K562 (cell line): ENCODE results near the gene HOXB6. TPM values are rescaled to one million over a fixed set of nuclear protein-coding genes. Genes with fewer than 3 reads are reported as not detected.

ENCODE experiments used
- NFE2 ChIP-seq: IDR thresholded peaks from 2 replicates; pipeline ENCODE4 v1.6.1; 2014; ENCODE audit warnings: antibody characterized with exemption, low read depth
- NRF1 ChIP-seq, 2 experiments: fragments of 450-650 bp; IDR thresholded peaks in 1 of 2; conservative IDR thresholded peaks in 1 of 2; 2 replicates each; pipeline ENCODE4 v1.6.1; 2014; ENCODE audit warnings: mild to moderate bottlenecking in 2 of 2
- RCOR1 ChIP-seq, 2 experiments: IDR thresholded peaks; 2 replicates each; pipeline ENCODE4 v1.6.1; 2012; ENCODE audit warnings: low read depth in 2 of 2, low read length in 2 of 2, borderline replicate concordance in 1 of 2, improper control_type of control experiment in 1 of 2
- RUNX1 ChIP-seq: sonication (generic); IDR thresholded peaks from 2 replicates; pipeline ENCODE4 v1.6.1; 2016; ENCODE audit warnings: antibody characterized with exemption, low read depth
- SIN3A ChIP-seq, 2 experiments: fragments of 150-350 bp in 1 of 2; IDR thresholded peaks; 2 replicates each; pipeline ENCODE4 v1.6.1; 2011 to 2016; ENCODE audit warnings: borderline replicate concordance in 2 of 2, low read depth in 2 of 2, low read length in 2 of 2, mild to moderate bottlenecking in 2 of 2, moderate library complexity in 2 of 2; ENCODE audit not compliant: control insufficient read depth in 1 of 2
- YY1 ChIP-seq, 3 experiments: IDR thresholded peaks; 2 replicates each; pipeline ENCODE4 v1.6.1; 2011; ENCODE audit warnings: low read length in 2 of 3, mild to moderate bottlenecking in 2 of 3, moderate library complexity in 2 of 3, borderline replicate concordance in 1 of 3, control low read depth in 1 of 3, low read depth in 1 of 3; ENCODE audit not compliant: insufficient read depth in 3 of 3, insufficient replicate concordance in 2 of 3, control insufficient read depth in 1 of 3, insufficient read length in 1 of 3; ENCODE audit errors: extremely low read depth in 1 of 3
- ZBTB1 ChIP-seq: sonication (generic); formaldehyde crosslinking; IDR thresholded peaks from 2 replicates; pipeline ENCODE4 v1.8.1; 2023; ENCODE audit warnings: missing genetic modification reagents, low read depth, mild to moderate bottlenecking, borderline replicate concordance
- ZFP30 ChIP-seq: fragments of 250-450 bp; sonication (Bioruptor Pico); IDR thresholded peaks from 2 replicates; pipeline ENCODE4 v1.8.0; 2022; ENCODE audit warnings: moderate library complexity, mild to moderate bottlenecking, inconsistent platforms, borderline replicate concordance
- ZNF282 ChIP-seq: sonication (generic); formaldehyde crosslinking; IDR thresholded peaks from 2 replicates; pipeline ENCODE4 v1.8.1; 2023; ENCODE audit warnings: missing genetic modification reagents
- ZNF408 ChIP-seq: fragments of 250-450 bp; sonication (Bioruptor Pico); IDR thresholded peaks from 2 replicates; pipeline ENCODE4 v1.4.0; 2020; ENCODE audit warnings: low read depth, mild to moderate bottlenecking, moderate library complexity
- ZNF766 ChIP-seq: fragments of 200-800 bp; sonication (Bioruptor generic); conservative IDR thresholded peaks from 2 replicates; pipeline ENCODE4 v1.6.1; 2016; ENCODE audit warnings: missing genetic modification characterization, missing compliant biosample characterization
- polyA plus RNA-seq, 8 experiments: library from polyadenylated mRNA; depleted of rRNA in 4 of 8; stranded (reverse) in 5 of 8; unstranded in 3 of 8; fragments of >200 nt; fragmentation: Nextera tagmentation in 2 of 8; fragmentation: Illumina TruSeq in 1 of 8; extraction: Ambion mirVana in 2 of 8; extraction: Trizol in 1 of 8; gene quantifications; 2 replicates each; pipeline versions ENCODE4 v1.2.1 to v1.2.3, GENCODE V29; 2011 to 2014; ENCODE audit warnings: inconsistent platforms in 1 of 8, missing spikeins in 1 of 8
- total RNA-seq, 7 experiments: library from RNA; depleted of rRNA in 6 of 7; stranded (reverse); fragments of >200 nt in 6 of 7; fragmentation: Illumina TruSeq in 2 of 7; extraction: Trizol in 2 of 7; gene quantifications; 2 replicates each; pipeline versions ENCODE4 v1.2.1 to v1.2.3, GENCODE V29; 2011 to 2021; ENCODE audit warnings: low replicate concordance in 1 of 7
- TF ChIP-seq, protein P1 (sequence below), 3 experiments: fragments of 200-800 bp in 1 of 3; fragments of 250-450 bp in 1 of 3; fragments of 450-650 bp in 1 of 3; sonication (Bioruptor Pico) in 1 of 3; sonication (Bioruptor generic) in 1 of 3; formaldehyde crosslinking in 1 of 3; IDR thresholded peaks; 2 replicates each; pipeline versions ENCODE4 v1.6.1 to v1.8.0; 2016 to 2022; ENCODE audit warnings: mild to moderate bottlenecking in 2 of 3, missing genetic modification characterization in 2 of 3, missing compliant biosample characterization in 1 of 3, moderate library complexity in 1 of 3
- TF ChIP-seq, protein P2 (sequence below): sonication (generic); formaldehyde crosslinking; IDR thresholded peaks from 2 replicates; pipeline ENCODE4 v1.8.0; 2022; ENCODE audit warnings: mild to moderate bottlenecking, missing genetic modification reagents
- TF ChIP-seq, protein P3 (sequence below): fragments of 250-450 bp; sonication (Bioruptor Pico); IDR thresholded peaks from 2 replicates; pipeline ENCODE4 v1.5.0; 2020; ENCODE audit warnings: mild to moderate bottlenecking, borderline replicate concordance
- TF ChIP-seq, protein P4 (sequence below): fragments of 200-800 bp; sonication (Bioruptor generic); IDR thresholded peaks from 2 replicates; pipeline ENCODE4 v1.6.1; 2017; ENCODE audit warnings: missing genetic modification characterization, missing compliant biosample characterization

Gene HOXB6
- total and polyA plus RNA-seq, 9 of the 15 experiments (the other 6 are each of a cell fraction or from before 2014, with no cell fraction given), result 1.2 to 14.8 (median 4.9) TPM

DNA sequence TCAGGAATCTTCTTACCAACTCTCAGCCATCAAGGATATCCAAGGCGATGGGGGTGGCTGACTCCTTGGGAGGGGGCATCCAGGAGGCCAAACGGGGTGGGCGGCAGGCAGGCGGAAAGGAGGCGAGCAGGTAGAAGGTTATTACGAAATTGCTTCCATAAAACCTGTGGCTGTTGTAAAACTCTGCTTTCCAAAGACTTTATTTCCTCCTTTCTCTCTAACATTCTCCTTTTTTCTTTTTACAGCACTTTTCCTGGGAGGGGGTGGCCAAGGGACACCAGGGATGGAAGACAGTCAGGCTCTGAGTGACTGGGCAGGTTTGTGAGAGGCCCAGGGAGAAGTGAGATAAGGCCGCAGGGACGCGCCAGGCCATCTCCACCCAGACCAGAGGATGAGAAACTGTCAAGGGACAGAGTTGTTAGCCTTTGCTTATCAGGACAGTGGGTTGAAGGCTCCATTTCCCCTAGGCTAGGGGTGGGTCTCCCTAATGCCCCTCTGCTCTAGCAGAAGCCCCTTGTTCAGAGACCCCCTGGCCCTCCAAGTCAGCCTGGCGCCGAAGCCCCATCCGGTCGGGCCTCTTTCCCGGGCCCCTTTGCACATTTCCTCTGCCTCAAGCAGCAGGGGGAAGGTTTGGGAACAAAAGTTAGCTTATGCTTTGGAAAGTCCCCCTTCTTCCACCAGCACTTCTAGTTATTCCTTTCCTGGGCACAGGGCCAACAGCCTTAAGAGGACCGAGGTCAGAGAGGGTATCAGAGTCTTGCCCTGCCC is 26.3 kb upstream of the HOXB6 start (continued):
- TF ChIP-seq ZNF282 (no peak), NFE2 (peak; percentile 98), SIN3A (IDR thresholded peaks at IDR 0.05; ENCODE audit: borderline replicate concordance in 2 of 2, control insufficient read depth in 1 of 2, low read depth in 2 of 2, low read length in 2 of 2) (0 out of 4 replicates have a peak, but pooled peaks of 1 of the 2 experiments have one; percentile 23), ZFP30 (CRISPR knock-in tag) (no peak), ZBTB1 (CRISPR knock-in tag) (no peak), RUNX1 (no peak; the same call in 1 of the 2 replicates), ZNF766 (CRISPR knock-in tag) (peak; percentile 68), NRF1 (conservative IDR thresholded peaks at IDR 0.05 in 1 of 2, IDR thresholded peaks at IDR 0.05 in 1 of 2) (peak; percentile 45; a peak in 3 of 4 replicates), ZNF408 (no peak), YY1 (IDR thresholded peaks at IDR 0.05; ENCODE audit: borderline replicate concordance in 1 of 3, control insufficient read depth in 1 of 3, extremely low read depth in 1 of 3, insufficient read depth in 3 of 3, insufficient read length in 1 of 3, insufficient replicate concordance in 2 of 3, low read depth in 1 of 3, low read length in 2 of 3) (peak in 1 of 3 experiments; percentile 48), RCOR1 (IDR thresholded peaks at IDR 0.05; ENCODE audit: borderline replicate concordance in 1 of 2, low read depth in 2 of 2, low read length in 2 of 2) (peak in 1 of 2 experiments; percentile 96; a peak in 2 of 4 replicates)
- TF ChIP-seq, protein P1, sequence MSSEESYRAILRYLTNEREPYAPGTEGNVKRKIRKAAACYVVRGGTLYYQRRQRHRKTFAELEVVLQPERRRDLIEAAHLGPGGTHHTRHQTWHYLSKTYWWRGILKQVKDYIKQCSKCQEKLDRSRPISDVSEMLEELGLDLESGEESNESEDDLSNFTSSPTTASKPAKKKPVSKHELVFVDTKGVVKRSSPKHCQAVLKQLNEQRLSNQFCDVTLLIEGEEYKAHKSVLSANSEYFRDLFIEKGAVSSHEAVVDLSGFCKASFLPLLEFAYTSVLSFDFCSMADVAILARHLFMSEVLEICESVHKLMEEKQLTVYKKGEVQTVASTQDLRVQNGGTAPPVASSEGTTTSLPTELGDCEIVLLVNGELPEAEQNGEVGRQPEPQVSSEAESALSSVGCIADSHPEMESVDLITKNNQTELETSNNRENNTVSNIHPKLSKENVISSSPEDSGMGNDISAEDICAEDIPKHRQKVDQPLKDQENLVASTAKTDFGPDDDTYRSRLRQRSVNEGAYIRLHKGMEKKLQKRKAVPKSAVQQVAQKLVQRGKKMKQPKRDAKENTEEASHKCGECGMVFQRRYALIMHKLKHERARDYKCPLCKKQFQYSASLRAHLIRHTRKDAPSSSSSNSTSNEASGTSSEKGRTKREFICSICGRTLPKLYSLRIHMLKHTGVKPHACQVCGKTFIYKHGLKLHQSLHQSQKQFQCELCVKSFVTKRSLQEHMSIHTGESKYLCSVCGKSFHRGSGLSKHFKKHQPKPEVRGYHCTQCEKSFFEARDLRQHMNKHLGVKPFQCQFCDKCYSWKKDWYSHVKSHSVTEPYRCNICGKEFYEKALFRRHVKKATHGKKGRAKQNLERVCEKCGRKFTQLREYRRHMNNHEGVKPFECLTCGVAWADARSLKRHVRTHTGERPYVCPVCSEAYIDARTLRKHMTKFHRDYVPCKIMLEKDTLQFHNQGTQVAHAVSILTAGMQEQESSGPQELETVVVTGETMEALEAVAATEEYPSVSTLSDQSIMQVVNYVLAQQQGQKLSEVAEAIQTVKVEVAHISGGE (CRISPR knock-in tag; IDR thresholded peaks at IDR 0.05), result peak in 1 of 3 experiments; percentile 53; a peak in 1 of 6 replicates
- TF ChIP-seq, protein P2, sequence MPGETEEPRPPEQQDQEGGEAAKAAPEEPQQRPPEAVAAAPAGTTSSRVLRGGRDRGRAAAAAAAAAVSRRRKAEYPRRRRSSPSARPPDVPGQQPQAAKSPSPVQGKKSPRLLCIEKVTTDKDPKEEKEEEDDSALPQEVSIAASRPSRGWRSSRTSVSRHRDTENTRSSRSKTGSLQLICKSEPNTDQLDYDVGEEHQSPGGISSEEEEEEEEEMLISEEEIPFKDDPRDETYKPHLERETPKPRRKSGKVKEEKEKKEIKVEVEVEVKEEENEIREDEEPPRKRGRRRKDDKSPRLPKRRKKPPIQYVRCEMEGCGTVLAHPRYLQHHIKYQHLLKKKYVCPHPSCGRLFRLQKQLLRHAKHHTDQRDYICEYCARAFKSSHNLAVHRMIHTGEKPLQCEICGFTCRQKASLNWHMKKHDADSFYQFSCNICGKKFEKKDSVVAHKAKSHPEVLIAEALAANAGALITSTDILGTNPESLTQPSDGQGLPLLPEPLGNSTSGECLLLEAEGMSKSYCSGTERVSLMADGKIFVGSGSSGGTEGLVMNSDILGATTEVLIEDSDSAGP (CRISPR knock-in tag), result no peak
- TF ChIP-seq, protein P3, sequence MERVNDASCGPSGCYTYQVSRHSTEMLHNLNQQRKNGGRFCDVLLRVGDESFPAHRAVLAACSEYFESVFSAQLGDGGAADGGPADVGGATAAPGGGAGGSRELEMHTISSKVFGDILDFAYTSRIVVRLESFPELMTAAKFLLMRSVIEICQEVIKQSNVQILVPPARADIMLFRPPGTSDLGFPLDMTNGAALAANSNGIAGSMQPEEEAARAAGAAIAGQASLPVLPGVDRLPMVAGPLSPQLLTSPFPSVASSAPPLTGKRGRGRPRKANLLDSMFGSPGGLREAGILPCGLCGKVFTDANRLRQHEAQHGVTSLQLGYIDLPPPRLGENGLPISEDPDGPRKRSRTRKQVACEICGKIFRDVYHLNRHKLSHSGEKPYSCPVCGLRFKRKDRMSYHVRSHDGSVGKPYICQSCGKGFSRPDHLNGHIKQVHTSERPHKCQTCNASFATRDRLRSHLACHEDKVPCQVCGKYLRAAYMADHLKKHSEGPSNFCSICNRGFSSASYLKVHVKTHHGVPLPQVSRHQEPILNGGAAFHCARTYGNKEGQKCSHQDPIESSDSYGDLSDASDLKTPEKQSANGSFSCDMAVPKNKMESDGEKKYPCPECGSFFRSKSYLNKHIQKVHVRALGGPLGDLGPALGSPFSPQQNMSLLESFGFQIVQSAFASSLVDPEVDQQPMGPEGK (CRISPR knock-in tag), result no peak
- TF ChIP-seq, protein P4, sequence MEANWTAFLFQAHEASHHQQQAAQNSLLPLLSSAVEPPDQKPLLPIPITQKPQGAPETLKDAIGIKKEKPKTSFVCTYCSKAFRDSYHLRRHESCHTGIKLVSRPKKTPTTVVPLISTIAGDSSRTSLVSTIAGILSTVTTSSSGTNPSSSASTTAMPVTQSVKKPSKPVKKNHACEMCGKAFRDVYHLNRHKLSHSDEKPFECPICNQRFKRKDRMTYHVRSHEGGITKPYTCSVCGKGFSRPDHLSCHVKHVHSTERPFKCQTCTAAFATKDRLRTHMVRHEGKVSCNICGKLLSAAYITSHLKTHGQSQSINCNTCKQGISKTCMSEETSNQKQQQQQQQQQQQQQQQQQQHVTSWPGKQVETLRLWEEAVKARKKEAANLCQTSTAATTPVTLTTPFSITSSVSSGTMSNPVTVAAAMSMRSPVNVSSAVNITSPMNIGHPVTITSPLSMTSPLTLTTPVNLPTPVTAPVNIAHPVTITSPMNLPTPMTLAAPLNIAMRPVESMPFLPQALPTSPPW (CRISPR knock-in tag), result peak; percentile 72
